ENCODE measurements around the gene UBE3A. TPM values are rescaled to one million over a fixed set of nuclear protein-coding genes. Genes with fewer than 3 reads are reported as not detected.
"Not testable (repeated sequence)": the region's sequence is repeated elsewhere in the genome, so short reads cannot be mapped to it uniquely, and the experiment has no call there.

The UBE3A gene
- total RNA-seq, 4 donors from 2014 or later = 93.6 to 116 (median 95.3) TPM

GRCh38 chr15:25455226-25455625, 16.4 kb upstream of the UBE3A start:
- Histone ChIP-seq H3K4me3 (no peak overlapping the region), H3K4me1 (no peaks in the 10 kb centered on the region), H3K27me3 (no peaks in the 10 kb centered on the region), H3K9me3 (peaks cover 0 to 14% (median 0%) of the 10 kb centered on the region in 3 donors), H3K27ac (no peak overlapping the region), H3K36me3 (no peaks in the 10 kb centered on the region)
- no peak for ATAC-seq
- TF ChIP-seq POLR2A (IDR thresholded peaks at IDR 0.05) = no peak
- no peak for TF ChIP-seq POLR2AphosphoS5 (IDR thresholded peaks at IDR 0.05)
- no peak for TF ChIP-seq CTCF (IDR thresholded peaks at IDR 0.05)
- no peak for TF ChIP-seq EP300 (IDR thresholded peaks at IDR 0.05)
- WGBS, 2 donors (ENCODE audit: low coverage in 1 of 2) = 78 to 81% methylated on average over 3 of the region's 3 CpGs

- 48 to 73% methylated on average over 2 of the region's 2 CpGs for WGBS, 2 donors (ENCODE audit: low coverage in 1 of 2)
- no peak for ATAC-seq
- Histone ChIP-seq H3K36me3 (no peaks in the 10 kb centered on the region), H3K27me3 (no peaks in the 10 kb centered on the region), H3K4me3 (no peak overlapping the region), H3K27ac (no peak overlapping the region), H3K4me1 (no peaks in the 10 kb centered on the region), H3K9me3 (peaks cover 0 to 14% (median 0%) of the 10 kb centered on the region in 3 donors)
- TF ChIP-seq EP300 (IDR thresholded peaks at IDR 0.05) = no peak
Observed at GRCh38 chr15:25454771-25455170, 15.9 kb upstream of the UBE3A start.

GRCh38 chr15:25453246-25453645, 14.4 kb upstream of the UBE3A start:
- 78 to 83% methylated on average over 2 to 4 of the region's 5 CpGs for WGBS, 2 donors (ENCODE audit: low coverage in 1 of 2)
- not testable (repeated sequence) for H3K27me3 ChIP-seq, H3K36me3 ChIP-seq, H3K4me3 ChIP-seq, ATAC-seq, H3K27ac ChIP-seq, H3K4me1 ChIP-seq
- peaks cover 0 to 14% (median 0%) of the 10 kb centered on the region in 3 donors for H3K9me3 ChIP-seq

GRCh38 chr15:25451501-25451900, 12.7 kb upstream of the UBE3A start:
- WGBS, 2 donors (ENCODE audit: low coverage in 1 of 2) = 100% methylated on average over 1 of the region's 1 CpG
- H3K9me3 ChIP-seq = peaks cover 0 to 14% (median 0%) of the 10 kb centered on the region in 3 donors
- no peak overlapping the region for H3K4me3 ChIP-seq
- H3K27ac ChIP-seq = no peak overlapping the region
- ATAC-seq = no peak
- H3K4me1 ChIP-seq = no peaks in the 10 kb centered on the region
- TF ChIP-seq POLR2A (IDR thresholded peaks at IDR 0.05) (no peak), POLR2AphosphoS5 (IDR thresholded peaks at IDR 0.05) (no peak), CTCF (IDR thresholded peaks at IDR 0.05) (no peak), EP300 (IDR thresholded peaks at IDR 0.05) (no peak)
- no peaks in the 10 kb centered on the region for H3K27me3 ChIP-seq
- H3K36me3 ChIP-seq = no peaks in the 10 kb centered on the region

- Histone ChIP-seq H3K4me1 (no peaks in the 10 kb centered on the region), H3K27me3 (no peaks in the 10 kb centered on the region), H3K9me3 (peaks cover 0 to 14% (median 0%) of the 10 kb centered on the region in 3 donors), H3K4me3 (no peak overlapping the region), H3K27ac (no peak overlapping the region), H3K36me3 (no peaks in the 10 kb centered on the region)
- ATAC-seq = no peak
- TF ChIP-seq POLR2A (IDR thresholded peaks at IDR 0.05) (no peak), EP300 (IDR thresholded peaks at IDR 0.05) (no peak), POLR2AphosphoS5 (IDR thresholded peaks at IDR 0.05) (no peak), CTCF (IDR thresholded peaks at IDR 0.05) (no peak)
- WGBS, 2 donors (ENCODE audit: low coverage in 1 of 2) = 100% methylated on average over 1 of the region's 1 CpG
Observed at GRCh38 chr15:25450163-25450562, 11.3 kb upstream of the UBE3A start.

- no peaks in the 10 kb centered on the region for H3K36me3 ChIP-seq
- TF ChIP-seq CTCF (IDR thresholded peaks at IDR 0.05) (no peak), POLR2AphosphoS5 (IDR thresholded peaks at IDR 0.05) (no peak), EP300 (IDR thresholded peaks at IDR 0.05) (no peak), POLR2A (IDR thresholded peaks at IDR 0.05) (no peak)
- H3K4me1 ChIP-seq = no peaks in the 10 kb centered on the region
- no peak overlapping the region for H3K27ac ChIP-seq
- WGBS, 2 donors (ENCODE audit: low coverage in 1 of 2) = 91 to 97% methylated on average over 3 of the region's 3 CpGs
- H3K9me3 ChIP-seq = peaks cover 0 to 4% (median 0%) of the 10 kb centered on the region in 3 donors
- H3K4me3 ChIP-seq = no peak overlapping the region
- no peaks in the 10 kb centered on the region for H3K27me3 ChIP-seq
- no peak for ATAC-seq
Observed at GRCh38 chr15:25446076-25446475, 7.3 kb upstream of the UBE3A start.
